Body of pancreas (tissue), 4 donors: ENCODE measurements around the gene ARHGEF39.

ENCODE experiments used
- POLR2A ChIP-seq, 3 donors: fragments of 450-650 bp; IDR thresholded peaks; one replicate each; pipeline ENCODE4 v1.6.1; 2016; ENCODE audit warnings: antibody characterized with exemption in 3 of 3, mild to moderate bottlenecking in 2 of 3
- TF ChIP-seq, protein P1 (sequence below), 7 experiments: fragments of 450-650 bp in 4 of 7; fragments of 200-600 bp in 3 of 7; sonication (generic) in 3 of 7; IDR thresholded peaks; one replicate each; pipeline ENCODE4 v1.5.1; 2016 to 2019; ENCODE audit warnings: antibody characterized with exemption in 7 of 7

DNA sequence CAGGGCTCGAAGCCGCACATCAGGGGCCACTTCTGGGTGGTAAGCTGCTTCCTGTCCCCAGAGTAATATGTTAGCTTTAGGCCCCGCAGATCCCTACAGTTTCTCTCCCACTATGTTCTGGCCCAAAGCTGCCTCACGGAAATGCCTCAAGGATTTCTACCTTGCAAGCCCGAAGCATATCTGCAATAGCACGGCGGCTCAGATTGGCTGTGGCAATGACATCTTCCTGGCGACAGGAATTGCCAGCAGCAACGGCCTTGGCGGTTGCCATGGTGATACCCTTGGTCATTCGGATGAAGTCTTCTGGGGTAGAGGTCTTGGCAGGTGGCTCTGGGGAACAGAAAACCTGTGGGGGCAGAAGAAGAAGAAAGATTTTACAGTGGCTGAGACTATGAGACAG is 35.0 kb upstream of the ARHGEF39 start:
- TF ChIP-seq, protein P1, sequence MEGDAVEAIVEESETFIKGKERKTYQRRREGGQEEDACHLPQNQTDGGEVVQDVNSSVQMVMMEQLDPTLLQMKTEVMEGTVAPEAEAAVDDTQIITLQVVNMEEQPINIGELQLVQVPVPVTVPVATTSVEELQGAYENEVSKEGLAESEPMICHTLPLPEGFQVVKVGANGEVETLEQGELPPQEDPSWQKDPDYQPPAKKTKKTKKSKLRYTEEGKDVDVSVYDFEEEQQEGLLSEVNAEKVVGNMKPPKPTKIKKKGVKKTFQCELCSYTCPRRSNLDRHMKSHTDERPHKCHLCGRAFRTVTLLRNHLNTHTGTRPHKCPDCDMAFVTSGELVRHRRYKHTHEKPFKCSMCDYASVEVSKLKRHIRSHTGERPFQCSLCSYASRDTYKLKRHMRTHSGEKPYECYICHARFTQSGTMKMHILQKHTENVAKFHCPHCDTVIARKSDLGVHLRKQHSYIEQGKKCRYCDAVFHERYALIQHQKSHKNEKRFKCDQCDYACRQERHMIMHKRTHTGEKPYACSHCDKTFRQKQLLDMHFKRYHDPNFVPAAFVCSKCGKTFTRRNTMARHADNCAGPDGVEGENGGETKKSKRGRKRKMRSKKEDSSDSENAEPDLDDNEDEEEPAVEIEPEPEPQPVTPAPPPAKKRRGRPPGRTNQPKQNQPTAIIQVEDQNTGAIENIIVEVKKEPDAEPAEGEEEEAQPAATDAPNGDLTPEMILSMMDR (IDR thresholded peaks at IDR 0.05) = no peak
- no peak for TF ChIP-seq POLR2A (IDR thresholded peaks at IDR 0.05)
